Lower leg skin (tissue), 4 donors: ENCODE data around the gene FAM170B. TPM values are rescaled to one million over a fixed set of nuclear protein-coding genes. Genes with fewer than 3 reads are reported as not detected.

Source experiments
- DNase-seq, 2 donors: peaks; one replicate each; pipeline ENCODE4 v3.0.0-alpha.2; 2019; ENCODE audit warnings: low spot score in 2 of 2
- H3K4me3 ChIP-seq: fragments of 200-600 bp; sonication (generic); 2 replicates; pipeline ENCODE4 v1.5.1; 2017; ENCODE audit warnings: mild to moderate bottlenecking, low read depth; ENCODE audit not compliant: poor library complexity, severe bottlenecking
- CTCF ChIP-seq, 3 donors: fragments of 450-650 bp; IDR thresholded peaks; one replicate each; pipeline ENCODE4 v1.5.1; 2016; ENCODE audit warnings: antibody characterized with exemption in 3 of 3, mild to moderate bottlenecking in 3 of 3, moderate library complexity in 2 of 3
- POLR2A ChIP-seq, 2 donors: fragments of 450-650 bp; IDR thresholded peaks; one replicate each; pipeline ENCODE4 v1.6.1; 2016 to 2017; ENCODE audit warnings: antibody characterized with exemption in 2 of 2, mild to moderate bottlenecking in 1 of 2, moderate library complexity in 1 of 2
- WGBS, 2 donors: methylation state at CpG; one replicate each; pipeline ENCODE4 v1.1.5; 2018; 5-methylcytosine and 5-hydroxymethylcytosine counted together
- intact Hi-C: fragments of 100-400 bp; cut with DNase I; formaldehyde crosslinking; loops from one replicate; pipeline ENCODE4 v1.15.0; 2023; ENCODE audit warnings: low total_unique reads
- total RNA-seq, 4 donors: library from RNA; depleted of rRNA; stranded (reverse); fragments of >200 nt; gene quantifications; one replicate each; pipeline ENCODE4 v1.1.0, GENCODE V29; 2016

Gene FAM170B
- total RNA-seq, 4 donors from 2014 or later = not detected

GRCh38 chr10:49116509-49117375, 17.1 kb downstream of the FAM170B start:
- WGBS, 2 donors = 70 to 77% methylated on average over 5 of the region's 5 CpGs
- TF ChIP-seq POLR2A (IDR thresholded peaks at IDR 0.05) (no peak), CTCF (IDR thresholded peaks at IDR 0.05) (no peak)
- DNase-seq = peak in 1 of 2 donors; percentile 72
- intact Hi-C loops = no loop called here
- no peak overlapping the region for H3K4me3 ChIP-seq

GRCh38 chr10:49115796-49116508, 17.9 kb downstream of the FAM170B start:
- H3K4me3 ChIP-seq = no peak overlapping the region
- WGBS, 2 donors = 85 to 86% methylated on average over 8 to 12 of the region's 14 CpGs
- intact Hi-C loops = no loop called here
- peak in 1 of 2 donors; percentile 82 for DNase-seq
- TF ChIP-seq CTCF (IDR thresholded peaks at IDR 0.05) (no peak), POLR2A (IDR thresholded peaks at IDR 0.05) (no peak)

GRCh38 chr10:49115015-49115795, 18.6 kb downstream of the FAM170B start, which contains the start of gene VSTM4:
TSS of gene VSTM4 (minus strand) at chr10:49115522. CDS start at chr10:49115485, 37 bp downstream.
- intact Hi-C loops = no loop called here
- WGBS, 2 donors = 0 to 6% methylated on average over 9 to 27 of the region's 95 CpGs
- TF ChIP-seq CTCF (IDR thresholded peaks at IDR 0.05) (no peak), POLR2A (IDR thresholded peaks at IDR 0.05) (no peak)
- peak in 1 of 2 donors; percentile 86 for DNase-seq
- H3K4me3 ChIP-seq = peak within 1 kb of the TSS; percentile 35

GRCh38 chr10:49114718-49115014, 19.2 kb downstream of the FAM170B start:
- intact Hi-C loops = no loop called here
- peak overlapping the region; percentile 35 for H3K4me3 ChIP-seq
- 17 to 24% methylated on average over 7 to 9 of the region's 9 CpGs for WGBS, 2 donors
- TF ChIP-seq POLR2A (IDR thresholded peaks at IDR 0.05) = no peak
- TF ChIP-seq CTCF (IDR thresholded peaks at IDR 0.05) = no peak
- DNase-seq = no peak

GRCh38 chr10:49113741-49114141, 20.1 kb downstream of the FAM170B start:
- WGBS, 2 donors = 62% methylated on average over 3 of the region's 3 CpGs

More at GRCh38 chr10:49113741-49114141, 20.1 kb downstream of the FAM170B start:
- TF ChIP-seq POLR2A (IDR thresholded peaks at IDR 0.05) = no peak
- no peak for TF ChIP-seq CTCF (IDR thresholded peaks at IDR 0.05)
- DNase-seq = peak in 1 of 2 donors; percentile 78
- H3K4me3 ChIP-seq = no peak overlapping the region
- intact Hi-C loops = no loop called here
